Measurements from ENCODE around the gene DLGAP5.

GRCh38 chr14:55141825-55142224 is 49.6 kb downstream of the DLGAP5 start:
- TF ChIP-seq, protein P1, sequence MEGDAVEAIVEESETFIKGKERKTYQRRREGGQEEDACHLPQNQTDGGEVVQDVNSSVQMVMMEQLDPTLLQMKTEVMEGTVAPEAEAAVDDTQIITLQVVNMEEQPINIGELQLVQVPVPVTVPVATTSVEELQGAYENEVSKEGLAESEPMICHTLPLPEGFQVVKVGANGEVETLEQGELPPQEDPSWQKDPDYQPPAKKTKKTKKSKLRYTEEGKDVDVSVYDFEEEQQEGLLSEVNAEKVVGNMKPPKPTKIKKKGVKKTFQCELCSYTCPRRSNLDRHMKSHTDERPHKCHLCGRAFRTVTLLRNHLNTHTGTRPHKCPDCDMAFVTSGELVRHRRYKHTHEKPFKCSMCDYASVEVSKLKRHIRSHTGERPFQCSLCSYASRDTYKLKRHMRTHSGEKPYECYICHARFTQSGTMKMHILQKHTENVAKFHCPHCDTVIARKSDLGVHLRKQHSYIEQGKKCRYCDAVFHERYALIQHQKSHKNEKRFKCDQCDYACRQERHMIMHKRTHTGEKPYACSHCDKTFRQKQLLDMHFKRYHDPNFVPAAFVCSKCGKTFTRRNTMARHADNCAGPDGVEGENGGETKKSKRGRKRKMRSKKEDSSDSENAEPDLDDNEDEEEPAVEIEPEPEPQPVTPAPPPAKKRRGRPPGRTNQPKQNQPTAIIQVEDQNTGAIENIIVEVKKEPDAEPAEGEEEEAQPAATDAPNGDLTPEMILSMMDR (optimal IDR thresholded peaks at IDR 0.05 in 1 of 3, IDR thresholded peaks at IDR 0.05 in 1 of 3, conservative IDR thresholded peaks at IDR 0.05 in 1 of 3; ENCODE audit: extremely low read depth in 1 of 3, insufficient read depth in 2 of 3, low read length in 3 of 3) = no peak
- no peak for TF ChIP-seq EZH2 (IDR thresholded peaks at IDR 0.05; ENCODE audit: low read length)
